HL-60 (cell line): ENCODE measurements around the gene BRINP3.

ENCODE experiments used
- DNase-seq, 2 experiments: peaks; one replicate each; pipeline ENCODE4 v3.0.0-alpha.2; 2010 to 2020; ENCODE audit warnings: low read depth in 1 of 2, low spot score in 1 of 2
- H3K27ac ChIP-seq: fragments of 250-450 bp; sonication (Bioruptor Pico); replicated peaks from 2 replicates; pipeline ENCODE4 v1.5.1; 2020; ENCODE audit warnings: mild to moderate bottlenecking, moderate library complexity
- H3K27me3 ChIP-seq: fragments of 250-450 bp; sonication (Bioruptor Pico); 2 replicates; pipeline ENCODE4 v1.5.1; 2021; ENCODE audit warnings: mild to moderate bottlenecking, moderate library complexity; ENCODE audit not compliant: insufficient read depth, poor library complexity, severe bottlenecking
- H3K4me3 ChIP-seq: replicated peaks from 2 replicates; pipeline ENCODE4 v1.5.1; 2011; ENCODE audit warnings: mild to moderate bottlenecking, control low read depth, low read length; ENCODE audit not compliant: insufficient read depth
- GABPA ChIP-seq: IDR thresholded peaks from 2 replicates; pipeline ENCODE4 v1.6.1; 2012; ENCODE audit warnings: low read depth
- POLR2AphosphoS5 ChIP-seq: IDR thresholded peaks from 2 replicates; pipeline ENCODE4 v1.6.1; 2012; ENCODE audit warnings: low read depth
- SPI1 ChIP-seq: IDR thresholded peaks from 2 replicates; pipeline ENCODE4 v1.6.1; 2012; ENCODE audit warnings: low read depth, mild to moderate bottlenecking, borderline replicate concordance
- TF ChIP-seq, protein P1 (sequence below): IDR thresholded peaks from one replicate; pipeline ENCODE4 v1.5.1; 2011; ENCODE audit warnings: low read length, control low read depth, inconsistent platforms; ENCODE audit not compliant: insufficient read depth
- TF ChIP-seq, protein P2 (sequence below): IDR thresholded peaks from 2 replicates; pipeline ENCODE4 v1.6.1; 2012; ENCODE audit warnings: low read depth; ENCODE audit not compliant: insufficient replicate concordance

The BRINP3 gene

DNA sequence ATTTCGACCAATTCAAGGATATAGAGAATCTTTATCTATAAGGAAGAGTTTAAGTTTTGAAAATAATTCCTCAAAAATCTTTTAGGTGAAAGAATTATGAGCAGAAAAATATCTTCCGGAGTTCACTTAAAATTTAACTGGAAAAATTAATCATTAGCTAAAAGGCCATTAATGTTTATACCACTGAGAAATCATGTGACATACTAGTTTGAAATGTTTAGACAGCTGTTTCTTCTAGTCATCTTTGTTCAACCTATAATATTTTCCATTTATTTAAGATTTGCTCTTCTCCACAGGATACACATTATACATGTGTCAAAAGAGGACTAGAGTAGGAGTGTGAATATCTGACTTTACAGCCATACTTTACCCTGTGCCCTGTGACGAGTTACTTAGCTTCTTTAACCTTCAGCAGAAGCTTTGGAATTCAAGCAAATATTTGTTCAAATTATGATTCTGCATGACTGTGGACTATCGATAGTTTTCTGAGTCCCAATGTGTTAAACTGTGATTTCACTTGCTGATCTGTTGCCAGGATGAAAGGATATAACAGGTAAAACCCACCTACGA lies 374.8 kb downstream of the BRINP3 start:
- TF ChIP-seq SPI1 = no peak
- no peak for TF ChIP-seq GABPA
- no peak for TF ChIP-seq POLR2AphosphoS5
- TF ChIP-seq, protein P1, sequence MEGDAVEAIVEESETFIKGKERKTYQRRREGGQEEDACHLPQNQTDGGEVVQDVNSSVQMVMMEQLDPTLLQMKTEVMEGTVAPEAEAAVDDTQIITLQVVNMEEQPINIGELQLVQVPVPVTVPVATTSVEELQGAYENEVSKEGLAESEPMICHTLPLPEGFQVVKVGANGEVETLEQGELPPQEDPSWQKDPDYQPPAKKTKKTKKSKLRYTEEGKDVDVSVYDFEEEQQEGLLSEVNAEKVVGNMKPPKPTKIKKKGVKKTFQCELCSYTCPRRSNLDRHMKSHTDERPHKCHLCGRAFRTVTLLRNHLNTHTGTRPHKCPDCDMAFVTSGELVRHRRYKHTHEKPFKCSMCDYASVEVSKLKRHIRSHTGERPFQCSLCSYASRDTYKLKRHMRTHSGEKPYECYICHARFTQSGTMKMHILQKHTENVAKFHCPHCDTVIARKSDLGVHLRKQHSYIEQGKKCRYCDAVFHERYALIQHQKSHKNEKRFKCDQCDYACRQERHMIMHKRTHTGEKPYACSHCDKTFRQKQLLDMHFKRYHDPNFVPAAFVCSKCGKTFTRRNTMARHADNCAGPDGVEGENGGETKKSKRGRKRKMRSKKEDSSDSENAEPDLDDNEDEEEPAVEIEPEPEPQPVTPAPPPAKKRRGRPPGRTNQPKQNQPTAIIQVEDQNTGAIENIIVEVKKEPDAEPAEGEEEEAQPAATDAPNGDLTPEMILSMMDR = no peak
- TF ChIP-seq, protein P2, sequence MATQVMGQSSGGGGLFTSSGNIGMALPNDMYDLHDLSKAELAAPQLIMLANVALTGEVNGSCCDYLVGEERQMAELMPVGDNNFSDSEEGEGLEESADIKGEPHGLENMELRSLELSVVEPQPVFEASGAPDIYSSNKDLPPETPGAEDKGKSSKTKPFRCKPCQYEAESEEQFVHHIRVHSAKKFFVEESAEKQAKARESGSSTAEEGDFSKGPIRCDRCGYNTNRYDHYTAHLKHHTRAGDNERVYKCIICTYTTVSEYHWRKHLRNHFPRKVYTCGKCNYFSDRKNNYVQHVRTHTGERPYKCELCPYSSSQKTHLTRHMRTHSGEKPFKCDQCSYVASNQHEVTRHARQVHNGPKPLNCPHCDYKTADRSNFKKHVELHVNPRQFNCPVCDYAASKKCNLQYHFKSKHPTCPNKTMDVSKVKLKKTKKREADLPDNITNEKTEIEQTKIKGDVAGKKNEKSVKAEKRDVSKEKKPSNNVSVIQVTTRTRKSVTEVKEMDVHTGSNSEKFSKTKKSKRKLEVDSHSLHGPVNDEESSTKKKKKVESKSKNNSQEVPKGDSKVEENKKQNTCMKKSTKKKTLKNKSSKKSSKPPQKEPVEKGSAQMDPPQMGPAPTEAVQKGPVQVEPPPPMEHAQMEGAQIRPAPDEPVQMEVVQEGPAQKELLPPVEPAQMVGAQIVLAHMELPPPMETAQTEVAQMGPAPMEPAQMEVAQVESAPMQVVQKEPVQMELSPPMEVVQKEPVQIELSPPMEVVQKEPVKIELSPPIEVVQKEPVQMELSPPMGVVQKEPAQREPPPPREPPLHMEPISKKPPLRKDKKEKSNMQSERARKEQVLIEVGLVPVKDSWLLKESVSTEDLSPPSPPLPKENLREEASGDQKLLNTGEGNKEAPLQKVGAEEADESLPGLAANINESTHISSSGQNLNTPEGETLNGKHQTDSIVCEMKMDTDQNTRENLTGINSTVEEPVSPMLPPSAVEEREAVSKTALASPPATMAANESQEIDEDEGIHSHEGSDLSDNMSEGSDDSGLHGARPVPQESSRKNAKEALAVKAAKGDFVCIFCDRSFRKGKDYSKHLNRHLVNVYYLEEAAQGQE = no peak
- Histone ChIP-seq H3K4me3 (no peak overlapping the region), H3K27ac (no peak overlapping the region), H3K27me3 (no peaks in the 10 kb centered on the region)
- DNase-seq = no peak

DNA sequence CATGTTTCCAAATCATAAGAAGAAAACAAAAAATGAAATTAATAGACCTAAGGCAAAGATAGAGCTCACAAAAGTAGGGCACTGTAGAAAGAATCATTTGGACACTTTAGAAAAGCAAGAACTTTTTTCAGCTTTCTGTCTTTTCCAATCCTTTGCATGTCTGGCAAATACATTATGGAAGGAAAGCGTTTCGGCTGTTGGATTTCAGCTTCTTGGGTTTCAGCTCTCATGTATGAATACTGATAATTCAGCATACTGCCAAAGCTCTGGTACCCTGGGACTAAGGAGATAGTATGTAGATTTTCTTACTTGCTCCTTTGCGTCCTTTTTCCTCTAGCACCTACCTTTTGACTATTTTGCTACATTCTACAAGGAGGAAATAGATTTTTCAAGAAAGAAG lies 375.9 kb downstream of the BRINP3 start:
- Histone ChIP-seq H3K27ac (no peak overlapping the region), H3K4me3 (no peak overlapping the region), H3K27me3 (no peaks in the 10 kb centered on the region)
- no peak for DNase-seq
- TF ChIP-seq, protein P1 = no peak
- TF ChIP-seq SPI1 (no peak), POLR2AphosphoS5 (no peak), GABPA (no peak)
- TF ChIP-seq, protein P2 = no peak

DNA sequence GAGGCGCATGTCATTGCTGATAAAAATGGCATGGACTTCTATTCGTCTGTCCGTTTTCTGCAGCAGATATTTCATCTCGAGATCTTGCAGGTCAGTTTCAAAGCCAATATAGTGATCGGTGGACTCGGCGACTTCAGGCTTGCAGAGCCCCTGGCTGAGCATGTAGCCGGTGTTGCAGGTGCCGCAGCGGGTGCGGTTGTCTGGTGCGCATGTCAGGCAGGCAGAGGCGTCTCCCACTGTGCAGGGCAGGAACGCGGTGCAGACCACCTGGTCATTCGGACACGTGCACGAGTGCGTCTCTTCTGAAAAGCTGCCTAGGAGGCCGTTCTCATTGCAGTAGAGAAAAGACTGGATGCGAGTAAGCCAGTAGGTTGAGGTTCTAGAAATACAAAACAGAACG lies 378.9 kb downstream of the BRINP3 start:
- no peak overlapping the region for H3K4me3 ChIP-seq
- no peaks in the 10 kb centered on the region for H3K27me3 ChIP-seq
- DNase-seq = no peak
- no peak for TF ChIP-seq GABPA
- no peak for TF ChIP-seq POLR2AphosphoS5
- TF ChIP-seq, protein P1 = no peak
- TF ChIP-seq, protein P2 = no peak
- no peak for TF ChIP-seq SPI1
- H3K27ac ChIP-seq = no peak overlapping the region
